GM12878 (cell line): ENCODE data around the gene DENND1A. TPM values are rescaled to one million over a fixed set of nuclear protein-coding genes. Genes with fewer than 3 reads are reported as not detected.

ENCODE experiments used
- BCL3 ChIP-seq: IDR thresholded peaks from 2 replicates; pipeline ENCODE4 v1.6.1; 2011; ENCODE audit warnings: borderline replicate concordance, low read depth, mild to moderate bottlenecking, moderate library complexity, low read length; ENCODE audit not compliant: insufficient read depth, poor library complexity, severe bottlenecking
- BHLHE40 ChIP-seq, 2 experiments: fragments of 450-650 bp in 1 of 2; IDR thresholded peaks; 2 replicates each; pipeline ENCODE4 v1.6.1; 2011 to 2017; ENCODE audit warnings: low read depth in 2 of 2, borderline replicate concordance in 1 of 2, improper control_type of control experiment in 1 of 2, low read length in 1 of 2, mild to moderate bottlenecking in 1 of 2
- CBFB ChIP-seq: IDR thresholded peaks from 2 replicates; pipeline ENCODE4 v1.6.1; 2016; ENCODE audit warnings: antibody characterized with exemption, low read depth
- EED ChIP-seq: sonication (generic); IDR thresholded peaks from 2 replicates; pipeline ENCODE4 v1.6.1; 2016; ENCODE audit warnings: antibody characterized with exemption, low read depth
- ETV6 ChIP-seq, 2 experiments: fragments of 450-650 bp in 1 of 2; IDR thresholded peaks in 1 of 2; conservative IDR thresholded peaks in 1 of 2; 2 replicates each; pipeline ENCODE4 v1.6.1; 2014; ENCODE audit warnings: antibody characterized with exemption in 1 of 2, borderline replicate concordance in 1 of 2, low read depth in 1 of 2, mild to moderate bottlenecking in 1 of 2, moderate library complexity in 1 of 2
- JUND ChIP-seq: IDR thresholded peaks from 2 replicates; pipeline ENCODE4 v1.6.1; 2012; ENCODE audit warnings: low read depth, mild to moderate bottlenecking, low read length, improper control_type of control experiment, moderate library complexity
- MTA3 ChIP-seq: IDR thresholded peaks from 2 replicates; pipeline ENCODE4 v1.6.1; 2012; ENCODE audit warnings: low read length, inconsistent platforms, borderline replicate concordance
- NFIC ChIP-seq: IDR thresholded peaks from 2 replicates; pipeline ENCODE4 v1.6.1; 2012; ENCODE audit warnings: low read depth, mild to moderate bottlenecking, inconsistent platforms, low read length, moderate library complexity
- PAX8 ChIP-seq: fragments of 450-650 bp; IDR thresholded peaks from 2 replicates; pipeline ENCODE4 v1.6.1; 2017; ENCODE audit warnings: mild to moderate bottlenecking, moderate library complexity
- PKNOX1 ChIP-seq: fragments of 450-650 bp; IDR thresholded peaks from 2 replicates; pipeline ENCODE4 v1.6.1; 2016; ENCODE audit warnings: mild to moderate bottlenecking
- POLR2A ChIP-seq: IDR thresholded peaks from 2 replicates; pipeline ENCODE4 v1.6.1; 2011; ENCODE audit warnings: low read depth, mild to moderate bottlenecking, low read length
- SUPT20H ChIP-seq: IDR thresholded peaks from 2 replicates; pipeline ENCODE4 v1.6.1; 2011; ENCODE audit warnings: low read depth, mild to moderate bottlenecking, low read length, moderate library complexity, borderline replicate concordance; ENCODE audit not compliant: control insufficient read depth
- WRNIP1 ChIP-seq: IDR thresholded peaks from 2 replicates; pipeline ENCODE4 v1.6.1; 2011; ENCODE audit warnings: low read depth, low read length, improper control_type of control experiment, borderline replicate concordance
- ZBTB40 ChIP-seq: fragments of 450-650 bp; IDR thresholded peaks from 2 replicates; pipeline ENCODE4 v1.6.1; 2016; ENCODE audit warnings: mild to moderate bottlenecking, moderate library complexity, borderline replicate concordance
- ZNF687 ChIP-seq: fragments of 450-650 bp; IDR thresholded peaks from 2 replicates; pipeline ENCODE4 v1.6.1; 2017; ENCODE audit warnings: mild to moderate bottlenecking, moderate library complexity
- ZZZ3 ChIP-seq: IDR thresholded peaks from 2 replicates; pipeline ENCODE4 v1.6.1; 2011; ENCODE audit warnings: low read depth; ENCODE audit not compliant: control insufficient read depth, insufficient read length
- polyA plus RNA-seq, 11 experiments: library from polyadenylated mRNA; depleted of rRNA in 4 of 11; unstranded in 6 of 11; stranded (reverse) in 5 of 11; fragments of >200 nt; fragmentation: Nextera tagmentation in 4 of 11; fragmentation: Illumina TruSeq in 1 of 11; extraction: Ambion mirVana in 4 of 11; extraction: Trizol in 1 of 11; gene quantifications; 1 replicate in 1 of 11; 2 replicates in 10 of 11; pipeline versions ENCODE4 v1.2.1 to v1.2.3, GENCODE V29; 2011 to 2016; ENCODE audit warnings: inconsistent platforms in 2 of 11, missing spikeins in 2 of 11, low read depth in 1 of 11
- total RNA-seq, 4 experiments: library from RNA; depleted of rRNA in 3 of 4; stranded (reverse); fragments of >200 nt in 3 of 4; fragmentation: Illumina TruSeq in 1 of 4; extraction: Trizol in 1 of 4; gene quantifications; 2 replicates each; pipeline versions ENCODE4 v1.2.1 to v1.2.3, GENCODE V29; 2013 to 2021

The DENND1A gene
- total and polyA plus RNA-seq, 10 of the 15 experiments (the other 5 are each of a cell fraction or from before 2014, with no cell fraction given), result 14.1 to 48.6 (median 35.2) TPM

GRCh38 chr9:123339666-123340510, 590.0 kb downstream of the DENND1A start (continued):
- TF ChIP-seq PKNOX1 (peak; percentile 17; the same call in 1 of the 2 replicates), BHLHE40 (IDR thresholded peaks at IDR 0.05; ENCODE audit: borderline replicate concordance in 1 of 2, low read depth in 2 of 2, low read length in 1 of 2) (peak; percentile 14 to 51; a peak in 2 of 4 replicates), SUPT20H (no peak), ETV6 (conservative IDR thresholded peaks at IDR 0.05 in 1 of 2, IDR thresholded peaks at IDR 0.05 in 1 of 2; ENCODE audit: borderline replicate concordance in 1 of 2, low read depth in 1 of 2) (no peak), POLR2A (peak; percentile 43; the same call in 1 of the 2 replicates), CBFB (no peak; the same call in 1 of the 2 replicates), ZBTB40 (no peak), BCL3 (no peak), MTA3 (no peak), PAX8 (no peak), EED (peak; percentile 58), NFIC (no peak), WRNIP1 (no peak), ZNF687 (peak; percentile 96), JUND (no peak), ZZZ3 (no peak)
